GM12891 (cell line): ENCODE results near the gene TEAD1.

Experiments used
- POLR2A ChIP-seq: IDR thresholded peaks from 2 replicates; pipeline ENCODE4 v1.6.1; 2011; ENCODE audit warnings: low read depth, low read length, control low read depth
- POLR2AphosphoS5 ChIP-seq: IDR thresholded peaks from 2 replicates; pipeline ENCODE4 v1.6.1; 2011; ENCODE audit warnings: low read depth, low read length, control low read depth
- SPI1 ChIP-seq: IDR thresholded peaks from 2 replicates; pipeline ENCODE4 v1.6.1; 2011; ENCODE audit warnings: low read depth, low read length, control low read depth
- TAF1 ChIP-seq: IDR thresholded peaks from 2 replicates; pipeline ENCODE4 v1.6.1; 2011; ENCODE audit warnings: low read depth, low read length, control low read depth

GRCh38 chr11:12750181-12750580 is 76.0 kb downstream of the TEAD1 start:
- TF ChIP-seq POLR2A (no peak), POLR2AphosphoS5 (no peak), TAF1 (no peak), SPI1 (no peak)
